Stimulated activated CD8-positive, alpha-beta memory T cell treated with anti-CD3 and anti-CD28 coated beads, Interleukin-12 subunit alpha, Interleukin-12 subunit beta, amount 100 ng/mL, for 4 hours (primary cell): ENCODE measurements around the gene EIF3K.

Experiments used
- DNase-seq: peaks from one replicate; pipeline ENCODE4 v3.0.0-alpha.2; 2020; ENCODE audit warnings: low read depth

Gene EIF3K

GRCh38 chr19:38665950-38666662 is 47.1 kb downstream of the EIF3K start:
- DNase-seq = no peak

- DNase-seq = no peak
Observed at GRCh38 chr19:38666663-38667511, 47.9 kb downstream of the EIF3K start.

- DNase-seq = no peak
Observed at GRCh38 chr19:38667661-38668171, 48.7 kb downstream of the EIF3K start.

GRCh38 chr19:38669552-38669951 is 50.6 kb downstream of the EIF3K start:
- DNase-seq = no peak

- no peak for DNase-seq
Observed at GRCh38 chr19:38670921-38671398, 52.0 kb downstream of the EIF3K start.

GRCh38 chr19:38671654-38672053 is 52.7 kb downstream of the EIF3K start:
- no peak for DNase-seq

GRCh38 chr19:38673030-38673429 is 54.0 kb downstream of the EIF3K start:
- DNase-seq = no peak

GRCh38 chr19:38674388-38675171 is 55.6 kb downstream of the EIF3K start:
- DNase-seq = no peak

GRCh38 chr19:38675611-38676010 is 56.6 kb downstream of the EIF3K start:
- DNase-seq = no peak

GRCh38 chr19:38676023-38676877 is 57.3 kb downstream of the EIF3K start:
- DNase-seq = no peak

GRCh38 chr19:38676878-38677646 is 58.1 kb downstream of the EIF3K start:
- no peak for DNase-seq

- DNase-seq = no peak
Observed at GRCh38 chr19:38678217-38678890, 59.4 kb downstream of the EIF3K start.

GRCh38 chr19:38678891-38679494 is 60.0 kb downstream of the EIF3K start:
- DNase-seq = no peak

- no peak for DNase-seq
Observed at GRCh38 chr19:38679839-38680238, 60.9 kb downstream of the EIF3K start.

GRCh38 chr19:38682195-38682867 is 63.3 kb downstream of the EIF3K start:
- DNase-seq = no peak

- no peak for DNase-seq
Observed at GRCh38 chr19:38682872-38683392, 63.9 kb downstream of the EIF3K start.

- peak; percentile 51 for DNase-seq
Observed at GRCh38 chr19:38683393-38684077, 64.5 kb downstream of the EIF3K start.
